Measurements from ENCODE around the gene PKP3. TPM values are rescaled to one million over a fixed set of nuclear protein-coding genes. Genes with fewer than 3 reads are reported as not detected.
"Not testable (repeated sequence)": the region's sequence is repeated elsewhere in the genome, so short reads cannot be mapped to it uniquely, and the experiment has no call there.

The PKP3 gene
- total RNA-seq, 1 experiment from 2014 or later, result 284 TPM

GRCh38 chr11:409600-410483 lies 15.8 kb downstream of the PKP3 start:
- peak; percentile 48 for DNase-seq (ENCODE audit: low spot score)

GRCh38 chr11:410711-411110 lies 16.7 kb downstream of the PKP3 start:
- not testable (repeated sequence) for DNase-seq (ENCODE audit: low spot score)

GRCh38 chr11:411520-411919 lies 17.5 kb downstream of the PKP3 start:
- DNase-seq (ENCODE audit: low spot score), result not testable (repeated sequence)

- DNase-seq (ENCODE audit: low spot score), result no peak
These were observed 18.7 kb downstream of the PKP3 start for GRCh38 chr11:412641-413119.

- no peak for DNase-seq (ENCODE audit: low spot score)
These were observed 19.4 kb downstream of the PKP3 start for GRCh38 chr11:413120-414081.

- no peak for DNase-seq (ENCODE audit: low spot score)
These were observed 20.4 kb downstream of the PKP3 start for GRCh38 chr11:414318-414857.

- peak; percentile 54 for DNase-seq (ENCODE audit: low spot score)
These were observed 21.6 kb downstream of the PKP3 start for GRCh38 chr11:415640-416041.

GRCh38 chr11:416051-416756 lies 22.2 kb downstream of the PKP3 start:
- DNase-seq (ENCODE audit: low spot score), result peak; percentile 50

GRCh38 chr11:416757-417621 lies 23.0 kb downstream of the PKP3 start:
- peak; percentile 93 for DNase-seq (ENCODE audit: low spot score)

- DNase-seq (ENCODE audit: low spot score), result peak; percentile 25
These were observed 23.8 kb downstream of the PKP3 start for GRCh38 chr11:417652-418342.

GRCh38 chr11:418343-419247 lies 24.6 kb downstream of the PKP3 start:
- DNase-seq (ENCODE audit: low spot score), result peak; percentile 0

GRCh38 chr11:419248-420005 lies 25.4 kb downstream of the PKP3 start:
- peak; percentile 0 for DNase-seq (ENCODE audit: low spot score)

GRCh38 chr11:420054-420910 lies 26.3 kb downstream of the PKP3 start:
- DNase-seq (ENCODE audit: low spot score), result peak; percentile 0

- peak; percentile 0 for DNase-seq (ENCODE audit: low spot score)
These were observed 26.9 kb downstream of the PKP3 start for GRCh38 chr11:420911-421321.

- DNase-seq (ENCODE audit: low spot score), result peak; percentile 1
These were observed 28.2 kb downstream of the PKP3 start for GRCh38 chr11:422249-422656.

GRCh38 chr11:424232-424631 lies 30.2 kb downstream of the PKP3 start:
- no peak for DNase-seq (ENCODE audit: low spot score)

GRCh38 chr11:424766-425165 lies 30.8 kb downstream of the PKP3 start:
- not testable (repeated sequence) for DNase-seq (ENCODE audit: low spot score)
